Measurements from ENCODE around the gene PLEKHO2.
"Not testable (repeated sequence)": the region's sequence is repeated elsewhere in the genome, so short reads cannot be mapped to it uniquely, and the experiment has no call there.

DNA sequence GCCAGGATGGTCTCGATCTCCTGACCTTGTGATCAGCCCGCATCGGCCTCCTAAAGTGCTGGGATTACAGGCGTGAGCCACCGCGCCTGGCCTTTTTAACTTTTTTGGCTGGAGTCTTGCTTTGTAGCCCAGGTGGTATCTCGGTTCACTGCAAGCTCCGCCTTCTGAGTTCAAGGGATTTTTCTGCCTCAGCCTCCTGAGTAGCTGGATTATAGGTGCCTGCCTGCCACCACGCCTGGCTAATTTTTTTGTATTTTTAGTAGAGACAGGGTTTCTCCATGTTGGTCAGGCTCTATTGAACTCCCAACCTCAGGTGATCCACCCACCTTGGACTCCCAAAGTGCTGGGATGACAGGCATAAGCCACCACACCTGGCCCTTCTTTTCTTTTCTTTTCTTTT lies 45.8 kb upstream of the PLEKHO2 start:
- TF ChIP-seq EZH2 (IDR thresholded peaks at IDR 0.05; ENCODE audit: borderline replicate concordance, low read depth, low read length, severe bottlenecking); POLR2A (IDR thresholded peaks at IDR 0.05; ENCODE audit: low read depth, low read length); MYC (IDR thresholded peaks at IDR 0.05; ENCODE audit: low read depth, low read length); POLR2AphosphoS5 (IDR thresholded peaks at IDR 0.05; ENCODE audit: insufficient read depth, low read depth, low read length); FOS (IDR thresholded peaks at IDR 0.05; ENCODE audit: borderline replicate concordance, insufficient read depth, low read length); JUN (IDR thresholded peaks at IDR 0.05; ENCODE audit: borderline replicate concordance, insufficient read depth, insufficient read length, low read depth); GATA2 (IDR thresholded peaks at IDR 0.05; ENCODE audit: insufficient read depth, insufficient read length, low read depth, low read length): not testable (repeated sequence)
- TF ChIP-seq, protein P1, sequence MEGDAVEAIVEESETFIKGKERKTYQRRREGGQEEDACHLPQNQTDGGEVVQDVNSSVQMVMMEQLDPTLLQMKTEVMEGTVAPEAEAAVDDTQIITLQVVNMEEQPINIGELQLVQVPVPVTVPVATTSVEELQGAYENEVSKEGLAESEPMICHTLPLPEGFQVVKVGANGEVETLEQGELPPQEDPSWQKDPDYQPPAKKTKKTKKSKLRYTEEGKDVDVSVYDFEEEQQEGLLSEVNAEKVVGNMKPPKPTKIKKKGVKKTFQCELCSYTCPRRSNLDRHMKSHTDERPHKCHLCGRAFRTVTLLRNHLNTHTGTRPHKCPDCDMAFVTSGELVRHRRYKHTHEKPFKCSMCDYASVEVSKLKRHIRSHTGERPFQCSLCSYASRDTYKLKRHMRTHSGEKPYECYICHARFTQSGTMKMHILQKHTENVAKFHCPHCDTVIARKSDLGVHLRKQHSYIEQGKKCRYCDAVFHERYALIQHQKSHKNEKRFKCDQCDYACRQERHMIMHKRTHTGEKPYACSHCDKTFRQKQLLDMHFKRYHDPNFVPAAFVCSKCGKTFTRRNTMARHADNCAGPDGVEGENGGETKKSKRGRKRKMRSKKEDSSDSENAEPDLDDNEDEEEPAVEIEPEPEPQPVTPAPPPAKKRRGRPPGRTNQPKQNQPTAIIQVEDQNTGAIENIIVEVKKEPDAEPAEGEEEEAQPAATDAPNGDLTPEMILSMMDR (IDR thresholded peaks at IDR 0.05; ENCODE audit: extremely low read depth in 1 of 2, insufficient read depth in 1 of 2, low read depth in 1 of 2, low read length in 2 of 2) = not testable (repeated sequence)
- TF ChIP-seq, protein P2, sequence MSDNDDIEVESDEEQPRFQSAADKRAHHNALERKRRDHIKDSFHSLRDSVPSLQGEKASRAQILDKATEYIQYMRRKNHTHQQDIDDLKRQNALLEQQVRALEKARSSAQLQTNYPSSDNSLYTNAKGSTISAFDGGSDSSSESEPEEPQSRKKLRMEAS (IDR thresholded peaks at IDR 0.05; ENCODE audit: insufficient read depth, insufficient read length) = not testable (repeated sequence)
